Cardiac muscle cell (in vitro differentiated cells and primary cell): ENCODE results near the gene RPIA. TPM values are rescaled to one million over a fixed set of nuclear protein-coding genes. Genes with fewer than 3 reads are reported as not detected.

Source experiments
- DNase-seq, 2 donors: peaks; one replicate each; pipeline versions ENCODE4 v3.0.0 to v3.0.0-alpha.2; 2010 to 2017; ENCODE audit warnings: low read depth in 1 of 2, low spot score in 1 of 2
- H3K27ac ChIP-seq: fragments of 200-600 bp; sonication (generic); 2 replicates; pipeline ENCODE4 v1.5.1; 2016
- H3K27me3 ChIP-seq: fragments of 200-600 bp; sonication (generic); 2 replicates; pipeline ENCODE4 v1.6.0; 2016; ENCODE audit warnings: control low read depth
- H3K36me3 ChIP-seq: fragments of 200-600 bp; sonication (generic); 2 replicates; pipeline ENCODE4 v1.5.1; 2016; ENCODE audit warnings: control low read depth
- H3K4me1 ChIP-seq: fragments of 200-600 bp; sonication (generic); 2 replicates; pipeline ENCODE4 v1.8.1; 2017; ENCODE audit warnings: low read depth, mild to moderate bottlenecking, mixed run types
- H3K4me3 ChIP-seq: fragments of 200-600 bp; sonication (generic); 2 replicates; pipeline ENCODE4 v1.5.1; 2016; ENCODE audit warnings: mild to moderate bottlenecking
- H3K9me3 ChIP-seq: fragments of 200-600 bp; sonication (generic); 2 replicates; pipeline ENCODE4 v1.5.1; 2017; ENCODE audit warnings: low read depth, mild to moderate bottlenecking, control low read depth
- CTCF ChIP-seq: IDR thresholded peaks from 2 replicates; pipeline ENCODE4 v1.5.1; 2012; ENCODE audit warnings: low read depth, mild to moderate bottlenecking, low read length
- polyA plus RNA-seq: library from polyadenylated mRNA; unstranded; fragments of >200 nt; fragmentation: Nextera tagmentation; extraction: Ambion mirVana; gene quantifications from 2 replicates; pipeline ENCODE4 v1.2.1, GENCODE V29; 2016
- total RNA-seq: library from RNA; depleted of rRNA; stranded (reverse); fragments of >200 nt; gene quantifications from 2 replicates; pipeline ENCODE4 v1.2.3, GENCODE V29; 2016

The RPIA gene
- total and polyA plus RNA-seq, 2 experiments from 2014 or later = 8.8 to 19.5 TPM

DNA sequence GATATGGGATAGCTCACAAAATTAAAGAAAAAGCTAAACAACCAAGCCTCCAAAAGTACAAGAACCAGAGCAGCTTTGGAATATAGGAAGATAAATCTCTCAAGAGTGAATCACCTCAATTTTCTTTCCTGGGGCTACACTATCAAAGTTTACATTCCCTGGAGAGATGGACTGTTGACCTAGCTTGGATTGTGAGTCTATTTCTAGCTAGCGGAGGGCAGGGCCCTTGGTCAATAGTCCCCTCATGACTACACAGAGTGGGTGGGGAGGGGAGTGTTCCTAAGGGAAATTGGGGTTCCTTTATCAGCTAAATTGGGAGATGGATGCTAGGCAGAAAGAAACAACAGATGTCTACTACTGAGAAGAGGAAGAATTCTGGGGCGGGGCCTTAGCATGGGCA lies 34.3 kb upstream of the RPIA start:
- H3K27ac ChIP-seq = no peak overlapping the region
- H3K4me3 ChIP-seq = no peak overlapping the region
- no peak for TF ChIP-seq CTCF
- peak in 1 of 2 donors; percentile 21 for DNase-seq
- no peaks in the 10 kb centered on the region for H3K36me3 ChIP-seq
- no peaks in the 10 kb centered on the region for H3K27me3 ChIP-seq
- H3K9me3 ChIP-seq = no peaks in the 10 kb centered on the region
- H3K4me1 ChIP-seq = no peaks in the 10 kb centered on the region

- no peak for TF ChIP-seq CTCF
- DNase-seq = peak in 1 of 2 donors; percentile 65
- Histone ChIP-seq H3K27me3 (no peaks in the 10 kb centered on the region), H3K4me3 (no peak overlapping the region), H3K9me3 (no peaks in the 10 kb centered on the region), H3K4me1 (no peaks in the 10 kb centered on the region), H3K27ac (no peak overlapping the region), H3K36me3 (no peaks in the 10 kb centered on the region)
Measured at GRCh38 chr2:88658326-88658725, 33.1 kb upstream of the RPIA start.

GRCh38 chr2:88658881-88659537 lies 32.5 kb upstream of the RPIA start:
- Histone ChIP-seq H3K27ac (no peak overlapping the region), H3K4me3 (no peak overlapping the region), H3K36me3 (no peaks in the 10 kb centered on the region), H3K27me3 (no peaks in the 10 kb centered on the region), H3K9me3 (no peaks in the 10 kb centered on the region), H3K4me1 (no peaks in the 10 kb centered on the region)
- no peak for TF ChIP-seq CTCF
- peak in 1 of 2 donors; percentile 47 for DNase-seq

- no peak overlapping the region for H3K27ac ChIP-seq
- no peak overlapping the region for H3K4me3 ChIP-seq
- H3K27me3 ChIP-seq = no peaks in the 10 kb centered on the region
- no peaks in the 10 kb centered on the region for H3K36me3 ChIP-seq
- no peak for TF ChIP-seq CTCF
- H3K9me3 ChIP-seq = no peaks in the 10 kb centered on the region
- no peaks in the 10 kb centered on the region for H3K4me1 ChIP-seq
- DNase-seq = peak in 1 of 2 donors; percentile 60
Measured at GRCh38 chr2:88659538-88659915, 31.9 kb upstream of the RPIA start.

DNA sequence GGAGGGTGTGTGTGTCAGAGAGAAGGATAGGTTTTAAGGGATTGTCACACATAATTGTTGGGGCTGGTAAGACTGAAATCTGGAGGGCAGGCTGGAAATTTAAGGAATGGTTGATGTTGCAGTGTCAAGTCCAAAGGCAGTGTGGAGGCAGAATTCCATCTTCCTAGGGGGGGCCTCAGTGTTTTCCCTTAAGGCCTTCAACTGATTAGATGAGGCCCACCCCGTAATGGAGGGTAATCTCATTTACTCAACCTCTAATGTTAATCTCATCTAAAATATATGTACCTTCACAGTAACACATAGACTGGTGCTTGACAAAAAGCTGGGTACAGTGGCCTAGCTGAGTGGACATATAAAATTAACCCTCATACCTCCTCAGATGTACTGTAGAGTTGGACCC lies 30.9 kb upstream of the RPIA start:
- Histone ChIP-seq H3K36me3 (no peaks in the 10 kb centered on the region), H3K27ac (no peak overlapping the region), H3K27me3 (no peaks in the 10 kb centered on the region), H3K9me3 (no peaks in the 10 kb centered on the region), H3K4me3 (no peak overlapping the region), H3K4me1 (no peaks in the 10 kb centered on the region)
- TF ChIP-seq CTCF = no peak
- DNase-seq = no peak

GRCh38 chr2:88666576-88666975 lies 24.9 kb upstream of the RPIA start:
- Histone ChIP-seq H3K27me3 (no peaks in the 10 kb centered on the region), H3K36me3 (no peaks in the 10 kb centered on the region), H3K27ac (no peak overlapping the region), H3K4me1 (no peaks in the 10 kb centered on the region), H3K9me3 (no peaks in the 10 kb centered on the region), H3K4me3 (no peak overlapping the region)
- TF ChIP-seq CTCF = no peak
- no peak for DNase-seq
